DOHH2 (cell line): ENCODE measurements around the gene ZNF467.

Experiments
- EZH2phosphoT487 ChIP-seq: fragments of 200-600 bp; sonication (generic); IDR thresholded peaks from 2 replicates; pipeline ENCODE4 v1.6.1; 2017; ENCODE audit warnings: borderline replicate concordance, mild to moderate bottlenecking, antibody characterized with exemption, low read length, moderate library complexity, mixed read lengths
- TF ChIP-seq, protein P1 (sequence below): fragments of 200-600 bp; sonication (generic); IDR thresholded peaks from one replicate; pipeline ENCODE4 v1.5.1; 2014; ENCODE audit warnings: antibody characterized with exemption, mild to moderate bottlenecking, low read depth, low read length; ENCODE audit not compliant: poor library complexity, severe bottlenecking

GRCh38 chr7:149811831-149812490 is 38.6 kb upstream of the ZNF467 start:
- TF ChIP-seq, protein P1, sequence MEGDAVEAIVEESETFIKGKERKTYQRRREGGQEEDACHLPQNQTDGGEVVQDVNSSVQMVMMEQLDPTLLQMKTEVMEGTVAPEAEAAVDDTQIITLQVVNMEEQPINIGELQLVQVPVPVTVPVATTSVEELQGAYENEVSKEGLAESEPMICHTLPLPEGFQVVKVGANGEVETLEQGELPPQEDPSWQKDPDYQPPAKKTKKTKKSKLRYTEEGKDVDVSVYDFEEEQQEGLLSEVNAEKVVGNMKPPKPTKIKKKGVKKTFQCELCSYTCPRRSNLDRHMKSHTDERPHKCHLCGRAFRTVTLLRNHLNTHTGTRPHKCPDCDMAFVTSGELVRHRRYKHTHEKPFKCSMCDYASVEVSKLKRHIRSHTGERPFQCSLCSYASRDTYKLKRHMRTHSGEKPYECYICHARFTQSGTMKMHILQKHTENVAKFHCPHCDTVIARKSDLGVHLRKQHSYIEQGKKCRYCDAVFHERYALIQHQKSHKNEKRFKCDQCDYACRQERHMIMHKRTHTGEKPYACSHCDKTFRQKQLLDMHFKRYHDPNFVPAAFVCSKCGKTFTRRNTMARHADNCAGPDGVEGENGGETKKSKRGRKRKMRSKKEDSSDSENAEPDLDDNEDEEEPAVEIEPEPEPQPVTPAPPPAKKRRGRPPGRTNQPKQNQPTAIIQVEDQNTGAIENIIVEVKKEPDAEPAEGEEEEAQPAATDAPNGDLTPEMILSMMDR, result no peak
- no peak for TF ChIP-seq EZH2phosphoT487
